PC-9 (cell line): ENCODE measurements around the gene HID1. TPM values are rescaled to one million over a fixed set of nuclear protein-coding genes. Genes with fewer than 3 reads are reported as not detected.

Source experiments
- BruUV-seq: library from RNA; stranded (reverse); fragments of 400-500 nt; replicated peaks from 2 replicates; lab custom pipeline; 2021; lab: Mats Ljungman, UMichigan
- CTCF ChIA-PET: fragments of 300-600 bp; sonication (Branson Sonifier 250); formaldehyde crosslinking; loops from one replicate; lab custom pipeline; 2022; ENCODE audit warnings: antibody characterized with exemption; lab: Charles Lee
- POLR2A ChIA-PET: fragments of 300-600 bp; sonication (Branson Sonifier 250); formaldehyde crosslinking; loops from one replicate; lab custom pipeline; 2022; ENCODE audit warnings: antibody characterized with exemption; ENCODE audit not compliant: unreplicated experiment; lab: Charles Lee
- DNase-seq, 2 experiments: peaks; one replicate each; pipeline versions ENCODE4 v3.0.0 to v3.0.0-alpha.2; 2015 to 2022; ENCODE audit warnings: mixed read lengths in 1 of 2
- H2AFZ ChIP-seq: fragments of 200-600 bp; sonication (generic); 2 replicates; pipeline ENCODE4 v1.8.1; 2017; ENCODE audit warnings: antibody characterized with exemption
- H3F3A ChIP-seq: fragments of 200-600 bp; sonication (generic); 2 replicates; pipeline ENCODE4 v1.8.1; 2017; ENCODE audit warnings: antibody characterized with exemption, mild to moderate bottlenecking, low read depth; ENCODE audit not compliant: insufficient read depth
- H3K27ac ChIP-seq: fragments of 200-600 bp; sonication (generic); 2 replicates; pipeline ENCODE4 v1.6.1; 2016; ENCODE audit warnings: mixed run types
- H3K27me3 ChIP-seq: fragments of 200-600 bp; sonication (generic); 2 replicates; pipeline ENCODE4 v1.6.1; 2016; ENCODE audit warnings: low read depth, mixed run types; ENCODE audit not compliant: insufficient read depth
- H3K36me3 ChIP-seq: fragments of 200-600 bp; sonication (generic); 2 replicates; pipeline ENCODE4 v1.6.1; 2016; ENCODE audit warnings: low read depth, mixed run types
- H3K4me1 ChIP-seq: fragments of 200-600 bp; sonication (generic); replicated peaks from 2 replicates; pipeline ENCODE4 v1.6.1; 2016; ENCODE audit warnings: mixed run types; ENCODE audit not compliant: insufficient read depth
- H3K4me2 ChIP-seq: fragments of 200-600 bp; sonication (generic); 2 replicates; pipeline ENCODE4 v1.6.1; 2017; ENCODE audit warnings: mixed run types
- H3K4me3 ChIP-seq: fragments of 200-600 bp; sonication (generic); 2 replicates; pipeline ENCODE4 v1.6.1; 2016; ENCODE audit warnings: mixed run types
- H3K79me2 ChIP-seq: fragments of 200-600 bp; sonication (generic); 2 replicates; pipeline ENCODE4 v1.6.1; 2017; ENCODE audit warnings: low read depth, mixed run types
- H3K9me2 ChIP-seq: fragments of 200-600 bp; sonication (generic); 2 replicates; pipeline ENCODE4 v1.8.1; 2017; ENCODE audit warnings: mild to moderate bottlenecking; ENCODE audit not compliant: insufficient read depth
- H3K9me3 ChIP-seq: fragments of 200-600 bp; sonication (generic); 2 replicates; pipeline ENCODE4 v1.8.1; 2016; ENCODE audit warnings: low read depth; ENCODE audit not compliant: insufficient read depth
- H4K20me1 ChIP-seq: fragments of 200-600 bp; sonication (generic); 2 replicates; pipeline ENCODE4 v1.8.1; 2017; ENCODE audit not compliant: insufficient read depth
- EZH2 ChIP-seq: fragments of 200-600 bp; sonication (generic); IDR thresholded peaks from 2 replicates; pipeline ENCODE4 v1.8.0; 2017; ENCODE audit warnings: antibody characterized with exemption, low read depth
- intact Hi-C: fragments of 100-400 bp; cut with micrococcal nuclease; formaldehyde crosslinking; loops from one replicate; pipeline ENCODE4 v1.10.0; 2022; ENCODE audit not compliant: unreplicated experiment
- total RNA-seq: library from RNA; stranded (reverse); gene quantifications from 2 replicates; pipeline ENCODE4 v1.2.3, GENCODE V29; 2021
- TF ChIP-seq, protein P1 (sequence below): fragments of 200-600 bp; sonication (generic); conservative IDR thresholded peaks from 2 replicates; pipeline ENCODE4 v1.6.1; 2017; ENCODE audit warnings: mixed run types, antibody characterized with exemption, mild to moderate bottlenecking, moderate library complexity

Gene HID1
- total RNA-seq, 1 experiment from 2014 or later = 32.1 TPM

DNA sequence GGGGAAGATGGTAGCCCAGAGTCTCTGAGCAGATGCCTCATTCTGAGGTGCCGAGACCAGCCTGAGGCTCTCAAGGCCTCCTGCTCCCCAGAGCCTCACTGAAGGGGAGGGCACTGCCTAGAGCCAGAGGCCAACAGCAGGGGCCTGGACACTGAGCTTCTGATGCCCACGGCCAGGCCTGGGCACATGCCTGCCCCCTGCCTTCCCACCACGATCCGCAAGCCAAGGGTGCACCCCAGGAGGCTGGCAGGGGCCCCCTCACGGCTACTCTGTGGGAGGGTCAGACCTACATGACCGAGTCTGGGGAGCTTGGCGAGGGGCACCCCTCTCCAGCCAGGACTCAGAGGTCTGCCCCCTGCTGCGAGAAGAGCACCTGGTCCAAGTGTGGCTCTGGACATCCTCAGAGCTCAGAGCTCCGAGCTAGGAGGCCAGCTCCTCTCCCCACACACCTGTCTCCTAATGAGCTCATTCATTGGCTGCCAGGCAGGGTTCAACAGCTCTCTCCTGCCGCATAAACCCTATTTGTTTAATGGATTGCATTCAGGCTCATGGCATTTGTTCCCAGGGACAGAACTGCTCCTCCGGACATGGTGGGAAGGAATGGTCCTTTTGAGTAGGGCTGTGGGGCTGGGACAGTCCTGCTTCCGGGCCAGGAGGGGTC, 23.0 kb downstream of the HID1 start:
- Histone ChIP-seq H3K4me3 (no peak overlapping the region), H3K27ac (no peak overlapping the region), H3K4me1 (peaks cover 16% of the 10 kb centered on the region), H2AFZ (no peak overlapping the region), H3K79me2 (no peaks in the 10 kb centered on the region), H3F3A (0 out of 2 replicates have a peak, but pooled peaks cover 6% of the 10 kb centered on the region), H4K20me1 (no peaks in the 10 kb centered on the region), H3K27me3 (no peaks in the 10 kb centered on the region), H3K4me2 (no peak overlapping the region), H3K9me2 (no peaks in the 10 kb centered on the region), H3K9me3 (no peaks in the 10 kb centered on the region), H3K36me3 (no peaks in the 10 kb centered on the region)
- ChIA-PET CTCF (interaction anchor here (0.5 to 0.6 kb wide), 2 partner anchors 47 to 199 kb away, joined by 4 to 13 read pairs; no protein-coding TSS in a partner anchor), POLR2A (interaction anchor here (0.7 kb wide), 1 partner anchor 14 kb away, joined by 3 read pairs; no protein-coding TSS in a partner anchor)
- BruUV-seq = no TSS peak
- intact Hi-C loops = loop anchor here (10.0 kb wide), 1 partner anchor 175 kb away; the partner anchor contains the start of gene NAT9
- DNase-seq = no peak
- TF ChIP-seq, protein P1, sequence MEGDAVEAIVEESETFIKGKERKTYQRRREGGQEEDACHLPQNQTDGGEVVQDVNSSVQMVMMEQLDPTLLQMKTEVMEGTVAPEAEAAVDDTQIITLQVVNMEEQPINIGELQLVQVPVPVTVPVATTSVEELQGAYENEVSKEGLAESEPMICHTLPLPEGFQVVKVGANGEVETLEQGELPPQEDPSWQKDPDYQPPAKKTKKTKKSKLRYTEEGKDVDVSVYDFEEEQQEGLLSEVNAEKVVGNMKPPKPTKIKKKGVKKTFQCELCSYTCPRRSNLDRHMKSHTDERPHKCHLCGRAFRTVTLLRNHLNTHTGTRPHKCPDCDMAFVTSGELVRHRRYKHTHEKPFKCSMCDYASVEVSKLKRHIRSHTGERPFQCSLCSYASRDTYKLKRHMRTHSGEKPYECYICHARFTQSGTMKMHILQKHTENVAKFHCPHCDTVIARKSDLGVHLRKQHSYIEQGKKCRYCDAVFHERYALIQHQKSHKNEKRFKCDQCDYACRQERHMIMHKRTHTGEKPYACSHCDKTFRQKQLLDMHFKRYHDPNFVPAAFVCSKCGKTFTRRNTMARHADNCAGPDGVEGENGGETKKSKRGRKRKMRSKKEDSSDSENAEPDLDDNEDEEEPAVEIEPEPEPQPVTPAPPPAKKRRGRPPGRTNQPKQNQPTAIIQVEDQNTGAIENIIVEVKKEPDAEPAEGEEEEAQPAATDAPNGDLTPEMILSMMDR = no peak
- TF ChIP-seq EZH2 = no peak

DNA sequence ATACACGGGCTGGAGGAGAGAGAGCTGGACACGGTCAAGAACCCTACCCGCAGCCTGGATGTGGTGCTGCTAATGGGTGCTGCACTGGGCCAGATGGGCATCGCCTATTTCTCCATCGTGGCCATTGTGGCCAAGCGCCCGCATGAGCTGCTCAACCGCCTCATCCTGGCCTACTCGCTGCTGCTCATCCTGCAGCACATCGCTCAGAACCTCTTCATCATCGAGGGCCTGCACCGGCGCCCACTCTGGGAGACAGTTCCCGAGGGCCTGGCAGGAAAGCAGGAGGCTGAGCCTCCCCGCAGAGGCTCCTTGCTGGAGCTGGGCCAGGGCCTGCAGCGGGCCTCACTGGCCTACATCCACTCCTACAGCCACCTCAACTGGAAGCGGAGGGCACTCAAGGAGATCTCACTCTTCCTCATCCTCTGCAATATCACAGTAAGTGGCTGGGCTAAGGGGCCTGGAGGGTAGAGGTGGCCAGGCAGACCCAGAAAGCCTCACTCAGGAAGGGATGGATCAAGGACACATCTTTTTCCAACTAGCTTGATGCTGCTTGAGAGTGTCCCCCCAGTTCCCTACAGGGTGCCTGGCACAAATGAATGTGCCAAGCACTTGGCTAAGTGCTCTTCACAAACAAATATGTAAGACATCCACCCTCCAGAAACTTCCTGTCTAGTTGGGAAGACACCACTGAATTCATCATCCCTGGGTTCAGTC, 25.4 kb downstream of the HID1 start:
- H3K79me2 ChIP-seq = no peaks in the 10 kb centered on the region
- H3K27ac ChIP-seq = no peak overlapping the region
- TF ChIP-seq, protein P1 = no peak
- TF ChIP-seq EZH2 = no peak
- ChIA-PET CTCF (no interaction called here), POLR2A (no interaction called here)
- no TSS peak for BruUV-seq
- H2AFZ ChIP-seq = no peak overlapping the region
- H3K36me3 ChIP-seq = no peaks in the 10 kb centered on the region
- no peak overlapping the region for H3K4me3 ChIP-seq
- H4K20me1 ChIP-seq = no peaks in the 10 kb centered on the region
- peaks cover 19% of the 10 kb centered on the region; the same call in 1 of the 2 replicates for H3F3A ChIP-seq
- no peak for DNase-seq
- H3K9me2 ChIP-seq = no peaks in the 10 kb centered on the region
- no peak overlapping the region for H3K4me2 ChIP-seq
- H3K27me3 ChIP-seq = no peaks in the 10 kb centered on the region
- peaks cover 31% of the 10 kb centered on the region for H3K4me1 ChIP-seq
- no peaks in the 10 kb centered on the region for H3K9me3 ChIP-seq
- intact Hi-C loops = no loop called here

DNA sequence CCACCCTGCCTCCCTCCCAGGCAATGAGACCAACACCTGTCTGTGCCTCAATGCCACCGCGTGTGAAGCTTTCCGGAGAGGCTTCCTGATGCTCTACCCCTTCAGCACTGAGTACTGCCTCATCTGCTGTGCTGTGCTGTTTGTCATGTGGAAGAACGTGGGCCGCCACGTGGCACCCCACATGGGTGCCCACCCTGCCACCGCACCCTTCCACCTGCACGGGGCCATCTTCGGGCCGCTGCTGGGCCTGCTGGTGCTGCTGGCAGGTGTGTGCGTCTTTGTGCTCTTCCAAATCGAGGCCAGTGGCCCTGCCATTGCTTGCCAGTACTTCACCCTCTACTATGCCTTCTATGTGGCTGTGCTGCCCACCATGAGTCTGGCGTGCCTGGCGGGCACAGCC, 25.9 kb downstream of the HID1 start:
- H3K4me3 ChIP-seq = no peak overlapping the region
- peaks cover 31% of the 10 kb centered on the region for H3K4me1 ChIP-seq
- no peaks in the 10 kb centered on the region for H3K27me3 ChIP-seq
- peaks cover 19% of the 10 kb centered on the region; the same call in 1 of the 2 replicates for H3F3A ChIP-seq
- BruUV-seq = no TSS peak
- ChIA-PET POLR2A (no interaction called here), CTCF (interaction anchor here (0.6 kb wide), 1 partner anchor 31 kb away, joined by 7 read pairs; no protein-coding TSS in a partner anchor)
- no peak overlapping the region for H3K27ac ChIP-seq
- no peaks in the 10 kb centered on the region for H4K20me1 ChIP-seq
- no peak overlapping the region for H3K4me2 ChIP-seq
- intact Hi-C loops = no loop called here
- H3K9me3 ChIP-seq = no peaks in the 10 kb centered on the region
- no peaks in the 10 kb centered on the region for H3K36me3 ChIP-seq
- no peak overlapping the region for H2AFZ ChIP-seq
- TF ChIP-seq, protein P1 = no peak
- TF ChIP-seq EZH2 = no peak
- no peak for DNase-seq
- H3K79me2 ChIP-seq = no peaks in the 10 kb centered on the region
- no peaks in the 10 kb centered on the region for H3K9me2 ChIP-seq
